OCI-LY3 (cell line): ENCODE results near the gene PRKCQ.

Experiments used
- CTCF ChIP-seq: fragments of 200-600, 300-600 bp; sonication (generic); IDR thresholded peaks from 2 replicates; pipeline ENCODE4 v1.5.1; 2014; ENCODE audit warnings: antibody characterized with exemption, low read length, low read depth
- EZH2phosphoT487 ChIP-seq: fragments of 200-600 bp; shearing (Covaris generic); IDR thresholded peaks from 2 replicates; pipeline ENCODE4 v1.6.1; 2018; ENCODE audit warnings: antibody characterized with exemption, mixed run types, low read depth

- TF ChIP-seq CTCF (no peak), EZH2phosphoT487 (no peak)
Measured at GRCh38 chr10:6446711-6447110, 133.4 kb downstream of the PRKCQ start.
